CD1c-positive myeloid dendritic cell (primary cell): ENCODE measurements around the gene PPDPF.
"Not testable (repeated sequence)": the region's sequence is repeated elsewhere in the genome, so short reads cannot be mapped to it uniquely, and the experiment has no call there.

Experiments used
- DNase-seq: peaks from one replicate; pipeline ENCODE4 v3.0.0-alpha.2; 2016; ENCODE audit errors: extremely low spot score

Gene PPDPF

GRCh38 chr20:63520504-63520933 lies at the start of gene PPDPF:
Gene PPDPF (plus strand): TSS chr20:63520765. CDS start chr20:63521309, 544 bp downstream.
- DNase-seq = peak; percentile 93

- DNase-seq = no peak
Observed at GRCh38 chr20:63471002-63471716, 49.4 kb upstream of the PPDPF start.

GRCh38 chr20:63471717-63471980 lies 48.9 kb upstream of the PPDPF start:
- DNase-seq = no peak

GRCh38 chr20:63471981-63472831 lies 48.4 kb upstream of the PPDPF start, which contains the start of gene KCNQ2:
Gene KCNQ2 (minus strand): TSS chr20:63472655. CDS start chr20:63472463, 192 bp downstream.
- no peak for DNase-seq

GRCh38 chr20:63472862-63473390 lies 47.6 kb upstream of the PPDPF start:
- no peak for DNase-seq

GRCh38 chr20:63473555-63474449 lies 46.8 kb upstream of the PPDPF start:
- no peak for DNase-seq

GRCh38 chr20:63475209-63475608 lies 45.4 kb upstream of the PPDPF start:
- peak; percentile 18 for DNase-seq

GRCh38 chr20:63477061-63477616 lies 43.4 kb upstream of the PPDPF start:
- DNase-seq = no peak

GRCh38 chr20:63477944-63478343 lies 42.6 kb upstream of the PPDPF start:
- no peak for DNase-seq

- no peak for DNase-seq
Observed at GRCh38 chr20:63478346-63479302, 41.9 kb upstream of the PPDPF start.

- DNase-seq = not testable (repeated sequence)
Observed at GRCh38 chr20:63479695-63480419, 40.7 kb upstream of the PPDPF start.

GRCh38 chr20:63481503-63481902 lies 39.1 kb upstream of the PPDPF start:
- no peak for DNase-seq

- DNase-seq = no peak
Observed at GRCh38 chr20:63482021-63482587, 38.5 kb upstream of the PPDPF start.

- DNase-seq = no peak
Observed at GRCh38 chr20:63483834-63484233, 36.7 kb upstream of the PPDPF start.

- DNase-seq = no peak
Observed at GRCh38 chr20:63484236-63484635, 36.3 kb upstream of the PPDPF start.

- DNase-seq = no peak
Observed at GRCh38 chr20:63484651-63485403, 35.7 kb upstream of the PPDPF start.

- DNase-seq = no peak
Observed at GRCh38 chr20:63486300-63486855, 34.2 kb upstream of the PPDPF start.

GRCh38 chr20:63487116-63487764 lies 33.3 kb upstream of the PPDPF start:
- no peak for DNase-seq
